Measurements from ENCODE around the gene TTC27. TPM values are rescaled to one million over a fixed set of nuclear protein-coding genes. Genes with fewer than 3 reads are reported as not detected.

Gene TTC27
- total RNA-seq, 1 donor from 2014 or later: 12.2 TPM

DNA sequence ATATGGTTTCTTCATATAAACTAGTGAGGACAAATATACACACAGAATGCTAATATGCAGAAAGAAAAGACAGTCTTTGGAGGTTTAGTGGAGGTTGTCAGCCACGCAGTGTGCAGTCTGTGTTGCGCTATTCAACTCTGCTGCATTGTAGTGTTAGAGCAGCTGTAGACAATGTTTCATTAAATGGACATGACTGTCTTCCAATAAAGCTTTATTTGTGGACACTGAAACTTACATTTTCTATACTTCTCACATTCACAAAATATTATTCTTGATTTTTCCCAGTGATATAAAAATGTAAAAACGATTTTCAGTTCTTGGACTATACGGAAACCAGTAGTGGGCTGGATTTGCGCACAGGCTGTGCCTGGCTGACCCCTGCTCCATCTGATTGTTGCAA, 13.3 kb downstream of the TTC27 start:
- TF ChIP-seq CTCF (IDR thresholded peaks at IDR 0.05): no peak
- no peak for ATAC-seq
- intact Hi-C loops (cut with DNase I): no loop called here
- H3K36me3 ChIP-seq: peaks cover 93% of the 10 kb centered on the region
- H3K27ac ChIP-seq: no peak overlapping the region
- H3K9me3 ChIP-seq: no peaks in the 10 kb centered on the region
- no peaks in the 10 kb centered on the region for H3K4me1 ChIP-seq
- no peak for DNase-seq
- no peaks in the 10 kb centered on the region for H3K27me3 ChIP-seq (ENCODE audit: low read depth)
- H3K4me3 ChIP-seq: no peak overlapping the region

- Histone ChIP-seq H3K4me1 (no peaks in the 10 kb centered on the region), H3K9me3 (no peaks in the 10 kb centered on the region), H3K4me3 (no peak overlapping the region), H3K36me3 (peaks cover 58% of the 10 kb centered on the region), H3K27me3 (ENCODE audit: low read depth) (no peaks in the 10 kb centered on the region), H3K27ac (no peak overlapping the region)
- intact Hi-C loops (cut with DNase I): no loop called here
- DNase-seq (no peak), ATAC-seq (no peak)
- TF ChIP-seq CTCF (IDR thresholded peaks at IDR 0.05): no peak
Observed at GRCh38 chr2:32647180-32647651, 19.4 kb downstream of the TTC27 start.

DNA sequence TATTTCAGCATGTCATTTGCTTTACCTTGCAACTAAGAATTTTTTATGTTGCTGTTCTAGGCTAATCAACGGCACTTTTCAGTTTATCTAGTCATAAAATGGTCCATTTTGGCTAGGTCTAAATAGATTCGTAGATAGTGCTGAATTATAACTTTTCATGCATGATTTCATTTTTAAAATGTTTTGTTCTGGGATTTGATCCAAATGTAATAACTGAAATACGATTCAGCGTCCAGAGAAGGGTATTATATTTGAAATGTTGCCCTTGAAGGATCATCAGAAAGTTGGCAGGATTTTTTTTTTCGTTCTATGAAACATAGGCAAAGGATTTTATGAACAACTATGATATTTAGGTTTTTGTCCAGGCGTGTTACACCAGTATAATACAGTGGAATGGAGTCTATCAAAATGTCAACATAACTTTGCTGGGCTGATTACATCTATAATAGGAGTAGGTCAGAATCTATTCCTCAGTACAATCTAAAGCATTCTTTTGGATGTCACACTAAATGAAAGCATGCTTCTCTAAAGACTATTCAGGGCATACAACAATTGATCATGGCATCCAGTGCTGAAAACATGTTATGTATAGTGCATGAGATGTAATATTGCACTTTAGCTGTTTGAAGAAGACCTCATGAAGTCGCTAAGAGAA, 24.8 kb downstream of the TTC27 start:
- no peak for TF ChIP-seq CTCF (IDR thresholded peaks at IDR 0.05)
- H3K36me3 ChIP-seq: peaks cover 35% of the 10 kb centered on the region

DNA sequence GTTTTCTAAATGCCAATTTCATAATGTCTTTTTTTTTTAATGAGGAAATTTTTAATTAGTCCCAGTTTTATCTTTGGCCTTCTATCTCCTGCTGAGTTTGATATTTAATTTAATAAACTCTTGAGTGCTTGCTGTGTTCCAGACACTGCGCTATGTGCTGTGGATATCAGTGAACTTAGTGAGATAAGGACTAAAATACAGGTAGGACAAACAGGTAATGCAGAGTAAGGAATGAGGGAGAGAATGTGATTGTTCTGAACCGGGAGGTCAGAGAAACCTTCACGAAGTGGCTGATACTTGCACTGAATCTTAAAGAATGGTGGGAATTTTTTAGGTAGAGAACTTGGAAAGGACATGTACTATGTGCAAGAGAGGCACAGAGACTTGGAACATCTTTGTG, 28.2 kb downstream of the TTC27 start:
- H3K36me3 ChIP-seq: peaks cover 25% of the 10 kb centered on the region
- H3K4me1 ChIP-seq: no peaks in the 10 kb centered on the region
- no peak for TF ChIP-seq CTCF (IDR thresholded peaks at IDR 0.05)
- H3K27me3 ChIP-seq (ENCODE audit: low read depth): no peaks in the 10 kb centered on the region
- no peaks in the 10 kb centered on the region for H3K9me3 ChIP-seq
- ATAC-seq: no peak
- no peak for DNase-seq
- no peak overlapping the region for H3K4me3 ChIP-seq
- intact Hi-C loops (cut with DNase I): no loop called here
- H3K27ac ChIP-seq: no peak overlapping the region

More for the DNA sequence above, 24.8 kb downstream of the TTC27 start:
- Histone ChIP-seq H3K4me3 (no peak overlapping the region), H3K9me3 (no peaks in the 10 kb centered on the region), H3K4me1 (no peaks in the 10 kb centered on the region), H3K27me3 (ENCODE audit: low read depth) (no peaks in the 10 kb centered on the region), H3K27ac (no peak overlapping the region)
- ATAC-seq: no peak
- intact Hi-C loops (cut with DNase I): no loop called here
- DNase-seq: no peak

- intact Hi-C loops (cut with DNase I): no loop called here
- ATAC-seq (no peak), DNase-seq (no peak)
- TF ChIP-seq CTCF (IDR thresholded peaks at IDR 0.05): no peak
- Histone ChIP-seq H3K9me3 (no peaks in the 10 kb centered on the region), H3K4me3 (no peak overlapping the region), H3K27ac (no peak overlapping the region), H3K4me1 (no peaks in the 10 kb centered on the region), H3K36me3 (no peaks in the 10 kb centered on the region), H3K27me3 (ENCODE audit: low read depth) (no peaks in the 10 kb centered on the region)
Observed at GRCh38 chr2:32663864-32664263, 36.0 kb downstream of the TTC27 start.
